Measurements from ENCODE around the gene ACKR3.

Gene ACKR3

GRCh38 chr2:236618370-236618769 lies 48.7 kb downstream of the ACKR3 start:
- DNase-seq (ENCODE audit: extremely low read depth, low read depth): no peak

GRCh38 chr2:236619910-236620612 lies 50.4 kb downstream of the ACKR3 start:
- DNase-seq (ENCODE audit: extremely low read depth, low read depth): no peak
- no peak for TF ChIP-seq CTCF (IDR thresholded peaks at IDR 0.05; ENCODE audit: low read depth, low read length, missing control alignments)
- no peak overlapping the region for H3K4me3 ChIP-seq (replicated peaks; ENCODE audit: low read depth, low read length)

More at GRCh38 chr2:236618370-236618769, 48.7 kb downstream of the ACKR3 start:
- no peak for TF ChIP-seq CTCF (IDR thresholded peaks at IDR 0.05; ENCODE audit: low read depth, low read length, missing control alignments)
- H3K4me3 ChIP-seq (replicated peaks; ENCODE audit: low read depth, low read length): no peak overlapping the region

GRCh38 chr2:236621786-236622185 lies 52.2 kb downstream of the ACKR3 start:
- TF ChIP-seq CTCF (IDR thresholded peaks at IDR 0.05; ENCODE audit: low read depth, low read length, missing control alignments): no peak
- no peak overlapping the region for H3K4me3 ChIP-seq (replicated peaks; ENCODE audit: low read depth, low read length)
- DNase-seq (ENCODE audit: extremely low read depth, low read depth): no peak

- no peak overlapping the region for H3K4me3 ChIP-seq (replicated peaks; ENCODE audit: low read depth, low read length)
- TF ChIP-seq CTCF (IDR thresholded peaks at IDR 0.05; ENCODE audit: low read depth, low read length, missing control alignments): no peak
- DNase-seq (ENCODE audit: extremely low read depth, low read depth): no peak
Observed at GRCh38 chr2:236622201-236622600, 52.6 kb downstream of the ACKR3 start.

GRCh38 chr2:236622660-236623059 lies 53.0 kb downstream of the ACKR3 start:
- no peak for TF ChIP-seq CTCF (IDR thresholded peaks at IDR 0.05; ENCODE audit: low read depth, low read length, missing control alignments)
- no peak for DNase-seq (ENCODE audit: extremely low read depth, low read depth)
- H3K4me3 ChIP-seq (replicated peaks; ENCODE audit: low read depth, low read length): no peak overlapping the region

GRCh38 chr2:236623816-236624215 lies 54.2 kb downstream of the ACKR3 start:
- no peak for DNase-seq (ENCODE audit: extremely low read depth, low read depth)
- no peak for TF ChIP-seq CTCF (IDR thresholded peaks at IDR 0.05; ENCODE audit: low read depth, low read length, missing control alignments)
- no peak overlapping the region for H3K4me3 ChIP-seq (replicated peaks; ENCODE audit: low read depth, low read length)
